ENCODE data around the gene OSBP2.

GRCh38 chr22:30822216-30823014 is 127.7 kb downstream of the OSBP2 start:
- TF ChIP-seq, protein P1, sequence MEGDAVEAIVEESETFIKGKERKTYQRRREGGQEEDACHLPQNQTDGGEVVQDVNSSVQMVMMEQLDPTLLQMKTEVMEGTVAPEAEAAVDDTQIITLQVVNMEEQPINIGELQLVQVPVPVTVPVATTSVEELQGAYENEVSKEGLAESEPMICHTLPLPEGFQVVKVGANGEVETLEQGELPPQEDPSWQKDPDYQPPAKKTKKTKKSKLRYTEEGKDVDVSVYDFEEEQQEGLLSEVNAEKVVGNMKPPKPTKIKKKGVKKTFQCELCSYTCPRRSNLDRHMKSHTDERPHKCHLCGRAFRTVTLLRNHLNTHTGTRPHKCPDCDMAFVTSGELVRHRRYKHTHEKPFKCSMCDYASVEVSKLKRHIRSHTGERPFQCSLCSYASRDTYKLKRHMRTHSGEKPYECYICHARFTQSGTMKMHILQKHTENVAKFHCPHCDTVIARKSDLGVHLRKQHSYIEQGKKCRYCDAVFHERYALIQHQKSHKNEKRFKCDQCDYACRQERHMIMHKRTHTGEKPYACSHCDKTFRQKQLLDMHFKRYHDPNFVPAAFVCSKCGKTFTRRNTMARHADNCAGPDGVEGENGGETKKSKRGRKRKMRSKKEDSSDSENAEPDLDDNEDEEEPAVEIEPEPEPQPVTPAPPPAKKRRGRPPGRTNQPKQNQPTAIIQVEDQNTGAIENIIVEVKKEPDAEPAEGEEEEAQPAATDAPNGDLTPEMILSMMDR (conservative IDR thresholded peaks at IDR 0.05; ENCODE audit: low read depth in 2 of 2), result no peak
- TF ChIP-seq EZH2phosphoT487 (IDR thresholded peaks at IDR 0.05; ENCODE audit: unreplicated experiment) (no peak), EZH2 (IDR thresholded peaks at IDR 0.05; ENCODE audit: low read depth, unreplicated experiment) (no peak), POLR2AphosphoS5 (IDR thresholded peaks at IDR 0.05; ENCODE audit: low read depth) (no peak)
